GM21447 (cell line): ENCODE results near the gene DHX29.
"Not testable (repeated sequence)": the region's sequence is repeated elsewhere in the genome, so short reads cannot be mapped to it uniquely, and the experiment has no call there.

ENCODE experiments used
- ATAC-seq: cut with Tn5 transposase; IDR thresholded peaks from one replicate; pipeline ENCODE4 v1.9.1; 2021; ENCODE audit not compliant: unreplicated experiment

DHX29 gene

GRCh38 chr5:55307383-55308253 lies at the start of gene DHX29, which contains the start of gene MTREX:
Gene DHX29 (minus strand): TSS chr5:55307694. CDS start chr5:55307573, 121 bp downstream.
Gene MTREX (plus strand): TSS chr5:55307989. CDS start chr5:55308014, 25 bp downstream.
- peak; percentile 89 for ATAC-seq

- ATAC-seq = no peak
Observed at GRCh38 chr5:55356896-55357295, 49.4 kb upstream of the DHX29 start.

DNA sequence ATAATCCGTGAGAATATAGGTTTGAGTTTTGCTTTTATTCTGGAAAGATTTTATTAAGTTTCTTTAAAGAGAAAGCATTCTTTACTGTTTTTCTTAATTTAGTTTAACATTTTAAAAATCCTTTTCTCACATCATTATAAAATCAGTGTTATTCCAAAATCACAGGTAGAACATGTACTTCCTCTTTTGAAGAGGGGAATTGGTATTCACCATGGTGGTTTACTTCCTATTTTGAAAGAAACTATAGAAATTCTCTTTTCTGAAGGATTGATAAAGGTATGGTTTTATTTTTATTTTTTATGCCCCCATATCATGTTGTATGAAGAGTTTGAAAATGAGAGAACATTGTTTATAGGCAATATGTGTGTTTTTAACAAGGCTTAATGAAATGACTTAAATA lies 43.3 kb upstream of the DHX29 start:
- no peak for ATAC-seq

- ATAC-seq = no peak
Observed at GRCh38 chr5:55347786-55348185, 40.3 kb upstream of the DHX29 start.

DNA sequence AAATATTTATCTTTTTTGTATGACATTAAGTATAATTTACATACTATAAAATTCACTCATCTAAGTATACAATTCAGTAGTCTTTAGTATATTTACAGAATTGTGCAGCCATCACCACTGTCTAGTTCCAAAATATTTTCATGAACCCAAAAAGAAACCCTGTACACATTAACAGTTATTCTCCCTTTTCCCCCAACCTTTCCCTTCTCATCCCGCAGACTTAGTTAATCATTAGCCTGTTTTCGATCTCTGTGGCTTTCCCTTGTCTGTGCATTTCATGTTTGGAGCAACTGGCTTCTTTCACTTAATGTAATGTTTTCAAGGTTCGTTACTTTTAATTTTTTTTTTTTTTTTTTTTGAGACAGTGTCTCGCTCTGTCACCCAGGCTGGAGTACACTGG lies 37.8 kb upstream of the DHX29 start:
- ATAC-seq = no peak

DNA sequence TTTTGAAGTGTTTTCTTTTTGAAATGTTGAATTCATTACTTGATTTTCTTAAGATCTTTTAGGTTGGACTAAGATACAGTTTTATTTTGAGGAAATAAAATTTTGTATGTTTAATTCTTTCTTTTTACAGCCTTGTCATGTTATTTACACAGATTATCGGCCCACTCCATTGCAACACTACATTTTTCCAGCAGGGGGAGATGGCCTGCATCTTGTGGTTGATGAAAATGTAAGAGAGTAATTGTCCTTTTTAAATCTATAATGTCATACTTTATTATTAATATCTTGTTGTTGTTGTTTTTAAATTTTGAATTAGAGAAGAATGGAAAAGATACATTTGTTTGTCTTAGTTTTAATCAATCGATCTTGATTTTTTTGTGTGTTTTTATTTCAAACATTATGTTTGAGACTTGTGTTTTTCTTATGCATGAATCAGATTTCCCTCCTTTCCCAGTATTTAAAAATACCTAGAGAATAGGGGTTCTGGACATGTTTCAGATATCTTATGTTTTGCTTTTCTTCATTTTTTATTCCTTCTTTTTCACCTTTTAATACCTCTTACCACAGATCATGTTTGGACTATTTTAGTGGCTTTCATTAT lies 37.0 kb upstream of the DHX29 start:
- no peak for ATAC-seq

GRCh38 chr5:55343609-55344008 lies 36.1 kb upstream of the DHX29 start:
- ATAC-seq = no peak

- no peak for ATAC-seq
Observed at GRCh38 chr5:55343107-55343506, 35.6 kb upstream of the DHX29 start.

- ATAC-seq = peak; percentile 71
Observed at GRCh38 chr5:55338810-55339243, 31.3 kb upstream of the DHX29 start.

DNA sequence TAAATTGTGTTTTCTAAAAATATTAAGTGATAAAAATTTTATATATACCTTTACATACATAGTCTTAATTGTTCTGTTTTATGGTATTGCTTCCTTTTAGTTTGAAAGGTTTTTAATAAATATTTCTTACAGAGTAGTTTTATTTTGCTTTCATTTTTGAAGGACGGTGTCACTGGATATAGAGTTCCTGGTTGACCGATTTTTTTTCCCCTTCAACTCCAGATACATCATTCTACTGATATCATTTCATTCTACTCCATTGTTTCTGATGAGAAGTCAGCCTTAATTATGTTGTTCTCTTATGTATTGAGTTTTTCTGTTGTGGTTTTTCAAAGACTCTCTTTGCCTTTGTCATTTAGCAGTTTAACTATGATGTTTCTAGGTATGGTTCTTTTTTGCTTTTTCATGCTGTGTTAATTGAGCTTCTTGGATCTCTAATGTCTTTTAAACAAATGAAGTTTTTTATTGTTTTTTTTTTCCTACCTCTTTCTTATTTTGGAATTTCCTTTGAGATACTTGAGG lies 30.7 kb upstream of the DHX29 start:
- ATAC-seq = no peak

DNA sequence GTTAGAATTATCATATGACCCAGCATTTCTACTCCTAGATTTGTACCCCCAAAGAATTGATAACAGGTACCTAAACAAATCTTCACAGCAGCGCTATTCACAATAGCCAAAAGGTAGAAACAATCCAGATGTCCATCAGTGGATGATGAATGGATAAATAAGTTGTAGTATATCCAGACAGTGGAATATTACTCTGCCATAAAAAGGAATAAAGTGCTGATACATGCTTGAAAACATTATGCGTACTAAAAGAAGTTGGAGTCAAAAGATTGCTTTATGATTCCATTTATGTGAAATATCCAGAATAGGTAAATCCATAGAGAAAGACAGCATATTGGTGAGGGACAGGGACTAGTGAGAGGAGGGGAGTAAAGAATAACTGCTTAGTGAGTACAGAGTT lies 26.3 kb upstream of the DHX29 start:
- no peak for ATAC-seq

- ATAC-seq = no peak
Observed at GRCh38 chr5:55333017-55333416, 25.5 kb upstream of the DHX29 start.

- ATAC-seq = no peak
Observed at GRCh38 chr5:55331321-55331720, 23.8 kb upstream of the DHX29 start.

- no peak for ATAC-seq
Observed at GRCh38 chr5:55327281-55327680, 19.8 kb upstream of the DHX29 start.

GRCh38 chr5:55325621-55326020 lies 18.1 kb upstream of the DHX29 start:
- ATAC-seq = no peak

GRCh38 chr5:55324815-55325418 lies 17.4 kb upstream of the DHX29 start:
- peak; percentile 53 for ATAC-seq

- no peak for ATAC-seq
Observed at GRCh38 chr5:55324006-55324405, 16.5 kb upstream of the DHX29 start.

- ATAC-seq = no peak
Observed at GRCh38 chr5:55320571-55320970, 13.1 kb upstream of the DHX29 start.

GRCh38 chr5:55319491-55319890 lies 12.0 kb upstream of the DHX29 start:
- ATAC-seq = no peak

GRCh38 chr5:55318237-55318636 lies 10.7 kb upstream of the DHX29 start:
- not testable (repeated sequence) for ATAC-seq

DNA sequence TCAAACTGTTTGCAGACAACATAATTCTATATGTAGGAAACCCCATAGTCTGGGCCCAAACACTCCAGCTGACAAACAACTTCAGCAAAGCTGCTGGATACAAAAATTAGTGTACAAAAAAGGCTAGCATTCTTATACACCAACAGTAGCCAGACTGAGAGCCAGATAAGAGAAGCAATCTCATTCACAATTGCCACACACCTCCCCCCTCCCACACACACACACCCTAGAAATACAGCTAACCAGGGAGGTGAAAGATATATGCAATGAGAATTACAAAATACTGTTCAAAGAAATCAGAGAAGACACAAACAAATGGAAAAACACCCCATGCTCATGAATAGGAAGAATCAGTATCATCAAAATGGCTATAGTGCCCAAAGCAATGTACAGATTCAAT lies 9.3 kb upstream of the DHX29 start:
- no peak for ATAC-seq

- no peak for ATAC-seq
Observed at GRCh38 chr5:55316289-55316688, 8.8 kb upstream of the DHX29 start.
